ENCODE data around the gene ZMIZ1.

Gene ZMIZ1

DNA sequence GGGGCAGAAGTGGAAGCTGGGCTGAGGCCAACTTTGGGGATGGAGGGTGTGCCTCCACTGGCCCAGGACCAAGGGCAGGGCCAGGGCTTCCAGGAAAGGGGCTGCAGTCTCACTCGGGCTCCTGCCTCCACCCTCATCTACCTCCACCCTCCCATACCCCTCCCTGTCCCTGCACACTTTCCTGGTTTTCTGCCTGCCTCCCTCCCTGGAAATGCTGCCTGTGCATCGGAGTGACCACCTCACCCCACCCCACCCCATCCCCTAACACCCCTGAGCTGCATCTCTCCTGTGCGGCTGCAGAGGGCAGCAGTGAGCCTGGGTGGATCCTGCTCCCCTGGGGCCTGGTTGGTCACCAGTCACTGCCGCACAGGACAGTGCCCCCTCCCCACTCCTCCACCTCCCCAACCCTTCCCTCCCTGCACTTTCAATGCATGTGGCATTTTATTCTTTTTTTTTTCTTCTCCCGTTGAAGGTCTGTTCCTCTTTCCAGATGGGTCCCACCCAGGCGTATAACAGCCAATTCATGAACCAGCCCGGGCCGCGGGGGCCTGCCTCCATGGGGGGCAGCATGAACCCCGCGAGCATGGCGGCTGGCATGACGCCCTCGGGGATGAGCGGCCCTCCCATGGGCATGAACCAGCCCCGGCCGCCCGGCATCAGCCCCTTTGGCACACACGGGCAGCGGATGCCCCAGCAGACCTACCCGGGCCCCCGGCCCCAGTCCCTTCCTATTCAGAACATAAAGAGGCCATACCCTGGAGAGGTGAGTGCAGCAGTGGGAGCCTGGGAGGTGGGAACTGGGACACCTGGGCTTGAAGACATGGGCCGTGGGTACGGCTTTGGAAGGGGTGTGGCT is 224.4 kb downstream of the ZMIZ1 start:
- no peak overlapping the region for H3K4me3 ChIP-seq (ENCODE audit: low read depth in 1 of 5, low read length in 5 of 5)
- H3K36me3 ChIP-seq (ENCODE audit: control insufficient read depth in 5 of 5, insufficient read depth in 5 of 5, low read length in 5 of 5) = peaks cover 2 to 97% (median 90%) of the 10 kb centered on the region in 5 donors
- peak overlapping the region; percentile 37 for H3K27ac ChIP-seq (ENCODE audit: low read depth, low read length)
- H3K4me1 ChIP-seq (ENCODE audit: control insufficient read depth in 5 of 5, insufficient read depth in 5 of 5, low read length in 5 of 5) = peaks cover 5 to 38% (median 27%) of the 10 kb centered on the region in 5 donors
- no peaks in the 10 kb centered on the region for H3K27me3 ChIP-seq (ENCODE audit: control insufficient read depth in 5 of 5, insufficient read depth in 4 of 5, low read length in 5 of 5)
- no peaks in the 10 kb centered on the region for H3K9me3 ChIP-seq (ENCODE audit: control insufficient read depth in 5 of 5, low read length in 5 of 5)
- H3K9ac ChIP-seq (ENCODE audit: low read length in 5 of 5) = no peak overlapping the region

DNA sequence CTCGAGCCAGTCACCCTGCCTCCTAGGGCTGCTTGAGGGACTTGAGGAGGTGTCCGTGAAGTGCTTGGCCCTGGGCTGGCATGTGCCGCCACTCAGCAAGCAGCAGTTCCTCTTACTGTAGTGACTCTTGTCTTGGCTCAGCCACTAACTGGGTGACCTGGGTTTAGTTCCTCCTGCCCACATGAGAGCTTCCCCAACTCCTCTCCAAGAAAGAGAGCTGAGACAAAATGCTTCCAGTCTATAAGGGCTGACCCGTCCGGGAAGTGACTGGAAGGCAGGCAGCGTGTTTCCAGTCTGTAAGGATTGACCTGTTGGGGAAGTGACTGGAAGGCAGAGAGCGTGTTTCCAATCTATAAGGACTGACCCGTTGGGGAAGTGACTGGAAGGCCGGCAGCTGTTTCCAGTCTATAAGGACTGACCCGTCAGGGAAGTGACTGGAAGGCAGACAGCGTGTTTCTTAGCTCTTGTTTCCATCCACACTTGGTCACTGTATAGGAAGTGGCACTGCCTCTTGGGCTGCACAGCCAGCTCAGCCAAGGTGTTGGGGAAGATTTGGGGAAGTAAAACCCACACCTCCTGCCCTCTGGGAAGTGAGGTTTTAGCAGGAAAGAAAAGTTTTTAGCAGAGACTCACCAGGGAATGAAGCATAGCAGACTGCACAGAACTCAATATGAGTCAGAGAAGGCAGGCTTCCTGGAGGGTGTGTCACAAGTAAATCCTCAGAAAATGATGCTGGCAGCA is 225.2 kb downstream of the ZMIZ1 start:
- peak overlapping the region; percentile 37 for H3K27ac ChIP-seq (ENCODE audit: low read depth, low read length)
- H3K4me3 ChIP-seq (ENCODE audit: low read depth in 1 of 5, low read length in 5 of 5) = no peak overlapping the region
- no peaks in the 10 kb centered on the region for H3K9me3 ChIP-seq (ENCODE audit: control insufficient read depth in 5 of 5, low read length in 5 of 5)
- no peaks in the 10 kb centered on the region for H3K27me3 ChIP-seq (ENCODE audit: control insufficient read depth in 5 of 5, insufficient read depth in 4 of 5, low read length in 5 of 5)
- no peak overlapping the region for H3K9ac ChIP-seq (ENCODE audit: low read length in 5 of 5)
- peaks cover 3 to 35% (median 20%) of the 10 kb centered on the region in 5 donors for H3K4me1 ChIP-seq (ENCODE audit: control insufficient read depth in 5 of 5, insufficient read depth in 5 of 5, low read length in 5 of 5)
- H3K36me3 ChIP-seq (ENCODE audit: control insufficient read depth in 5 of 5, insufficient read depth in 5 of 5, low read length in 5 of 5) = peaks cover 2 to 97% (median 95%) of the 10 kb centered on the region in 5 donors

GRCh38 chr10:79295563-79295962 is 226.8 kb downstream of the ZMIZ1 start:
- Histone ChIP-seq H3K4me1 (ENCODE audit: control insufficient read depth in 5 of 5, insufficient read depth in 5 of 5, low read length in 5 of 5) (peaks cover 3 to 38% (median 22%) of the 10 kb centered on the region in 5 donors), H3K36me3 (ENCODE audit: control insufficient read depth in 5 of 5, insufficient read depth in 5 of 5, low read length in 5 of 5) (peaks cover 2 to 97% (median 95%) of the 10 kb centered on the region in 5 donors)

DNA sequence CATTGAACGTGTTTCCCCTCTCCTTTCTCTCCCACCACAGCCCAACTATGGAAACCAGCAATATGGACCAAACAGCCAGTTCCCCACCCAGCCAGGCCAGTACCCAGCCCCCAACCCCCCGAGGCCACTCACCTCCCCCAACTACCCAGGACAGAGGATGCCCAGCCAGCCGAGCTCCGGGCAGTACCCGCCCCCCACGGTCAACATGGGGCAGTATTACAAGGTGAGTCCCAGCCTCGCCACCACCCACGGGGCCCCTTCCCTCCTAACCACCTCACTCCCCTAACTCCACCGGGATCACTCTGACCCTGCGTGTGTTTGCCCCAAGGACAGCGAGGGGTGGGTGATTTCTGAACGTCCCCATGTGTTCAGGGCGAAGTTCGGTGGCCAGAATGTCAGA is 227.7 kb downstream of the ZMIZ1 start:
- no peaks in the 10 kb centered on the region for H3K27me3 ChIP-seq (ENCODE audit: control insufficient read depth in 5 of 5, insufficient read depth in 4 of 5, low read length in 5 of 5)
- H3K4me1 ChIP-seq (ENCODE audit: control insufficient read depth in 5 of 5, insufficient read depth in 5 of 5, low read length in 5 of 5) = peaks cover 3 to 38% (median 22%) of the 10 kb centered on the region in 5 donors
- no peak overlapping the region for H3K4me3 ChIP-seq (ENCODE audit: low read depth in 1 of 5, low read length in 5 of 5)
- H3K9me3 ChIP-seq (ENCODE audit: control insufficient read depth in 5 of 5, low read length in 5 of 5) = no peaks in the 10 kb centered on the region
- no peak overlapping the region for H3K27ac ChIP-seq (ENCODE audit: low read depth, low read length)
- no peak overlapping the region for H3K9ac ChIP-seq (ENCODE audit: low read length in 5 of 5)
- peaks cover 2 to 97% (median 95%) of the 10 kb centered on the region in 5 donors for H3K36me3 ChIP-seq (ENCODE audit: control insufficient read depth in 5 of 5, insufficient read depth in 5 of 5, low read length in 5 of 5)

More at GRCh38 chr10:79295563-79295962, 226.8 kb downstream of the ZMIZ1 start:
- Histone ChIP-seq H3K9me3 (ENCODE audit: control insufficient read depth in 5 of 5, low read length in 5 of 5) (no peaks in the 10 kb centered on the region), H3K9ac (ENCODE audit: low read length in 5 of 5) (no peak overlapping the region), H3K4me3 (ENCODE audit: low read depth in 1 of 5, low read length in 5 of 5) (no peak overlapping the region), H3K27me3 (ENCODE audit: control insufficient read depth in 5 of 5, insufficient read depth in 4 of 5, low read length in 5 of 5) (no peaks in the 10 kb centered on the region), H3K27ac (ENCODE audit: low read depth, low read length) (peak overlapping the region; percentile 30)

DNA sequence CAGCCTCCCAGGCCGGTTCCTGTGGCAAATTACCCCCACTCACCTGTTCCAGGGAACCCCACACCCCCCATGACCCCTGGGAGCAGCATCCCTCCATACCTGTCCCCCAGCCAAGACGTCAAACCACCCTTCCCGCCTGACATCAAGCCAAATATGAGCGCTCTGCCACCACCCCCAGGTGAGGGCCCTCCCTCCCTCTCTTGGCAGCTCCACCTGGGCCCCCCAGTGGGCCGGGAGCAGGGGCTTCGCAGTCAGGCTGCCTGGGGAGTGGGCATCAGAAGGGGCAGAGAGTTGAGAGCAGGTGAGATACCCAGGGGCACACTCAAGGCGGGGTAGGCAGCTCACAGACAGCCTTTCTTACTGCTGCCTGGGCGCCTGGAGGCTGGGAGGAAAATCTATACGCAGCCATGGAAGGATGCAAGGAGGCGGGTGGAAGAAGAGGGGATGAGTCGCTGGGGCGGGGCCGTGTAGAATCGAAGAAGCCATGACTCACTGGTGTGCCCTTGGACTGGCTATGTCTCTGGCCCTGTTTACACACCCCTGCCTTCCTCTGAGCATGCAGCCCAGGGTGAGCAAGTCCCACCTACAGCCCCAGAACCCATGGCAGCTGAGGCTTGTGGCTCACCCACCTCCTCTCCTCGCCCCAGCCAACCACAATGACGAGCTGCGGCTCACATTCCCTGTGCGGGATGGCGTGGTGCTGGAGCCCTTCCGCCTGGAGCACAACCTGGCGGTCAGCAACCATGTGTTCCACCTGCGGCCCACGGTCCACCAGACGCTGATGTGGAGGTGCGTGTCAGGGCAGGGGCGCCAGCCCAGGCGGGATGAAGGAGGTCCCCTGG is 229.9 kb downstream of the ZMIZ1 start:
- Histone ChIP-seq H3K4me1 (ENCODE audit: control insufficient read depth in 5 of 5, insufficient read depth in 5 of 5, low read length in 5 of 5) (peaks cover 0 to 22% (median 8%) of the 10 kb centered on the region in 5 donors), H3K9me3 (ENCODE audit: control insufficient read depth in 5 of 5, low read length in 5 of 5) (no peaks in the 10 kb centered on the region), H3K4me3 (ENCODE audit: low read depth in 1 of 5, low read length in 5 of 5) (no peak overlapping the region), H3K27me3 (ENCODE audit: control insufficient read depth in 5 of 5, insufficient read depth in 4 of 5, low read length in 5 of 5) (no peaks in the 10 kb centered on the region), H3K9ac (ENCODE audit: low read length in 5 of 5) (no peak overlapping the region), H3K27ac (ENCODE audit: low read depth, low read length) (no peak overlapping the region), H3K36me3 (ENCODE audit: control insufficient read depth in 5 of 5, insufficient read depth in 5 of 5, low read length in 5 of 5) (peaks cover 2 to 99% (median 95%) of the 10 kb centered on the region in 5 donors)

DNA sequence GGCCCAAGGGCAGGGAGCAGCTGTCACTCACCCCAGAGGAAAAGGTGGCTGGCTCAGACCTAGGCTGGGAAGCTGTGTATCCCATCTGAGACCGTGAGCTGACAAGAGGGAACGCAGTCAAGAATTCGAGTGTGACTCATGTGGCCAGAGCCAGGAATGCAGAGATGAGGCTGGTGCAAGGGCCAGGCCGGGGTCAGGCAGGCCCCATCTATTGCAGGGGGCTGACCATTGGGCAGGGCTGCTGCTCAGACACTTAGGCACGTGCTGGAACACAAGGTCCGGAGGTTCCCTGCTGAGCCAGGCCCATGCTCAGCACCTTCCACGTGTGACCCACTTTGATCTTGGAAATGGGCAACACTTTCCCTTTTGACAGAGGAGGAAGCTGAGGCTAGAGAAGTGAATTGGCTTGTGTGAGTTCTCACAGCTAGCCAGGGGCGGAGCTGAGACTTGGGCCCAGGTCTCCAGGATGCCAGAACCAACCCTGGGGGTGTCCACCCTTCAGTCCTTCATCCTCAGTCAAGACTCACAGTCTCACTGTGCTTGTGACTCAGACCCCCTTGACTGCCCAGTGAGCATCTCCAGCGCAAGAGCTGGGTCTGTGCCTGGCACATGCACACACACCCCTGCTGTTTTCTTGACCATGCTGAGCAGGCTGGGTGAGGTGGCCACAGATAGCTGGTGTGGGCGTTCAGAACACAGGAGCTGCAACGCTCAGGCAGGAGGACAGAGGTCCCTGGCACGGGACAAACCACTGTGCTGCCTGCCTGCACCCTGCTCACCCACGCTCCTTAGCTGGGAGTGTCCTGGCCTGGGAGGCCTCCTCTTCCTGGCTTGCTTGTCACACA is 230.9 kb downstream of the ZMIZ1 start:
- Histone ChIP-seq H3K4me3 (ENCODE audit: low read depth in 1 of 5, low read length in 5 of 5) (no peak overlapping the region), H3K27ac (ENCODE audit: low read depth, low read length) (no peak overlapping the region), H3K9me3 (ENCODE audit: control insufficient read depth in 5 of 5, low read length in 5 of 5) (no peaks in the 10 kb centered on the region), H3K27me3 (ENCODE audit: control insufficient read depth in 5 of 5, insufficient read depth in 4 of 5, low read length in 5 of 5) (no peaks in the 10 kb centered on the region), H3K4me1 (ENCODE audit: control insufficient read depth in 5 of 5, insufficient read depth in 5 of 5, low read length in 5 of 5) (peaks cover 0 to 16% (median 8%) of the 10 kb centered on the region in 5 donors), H3K9ac (ENCODE audit: low read length in 5 of 5) (no peak overlapping the region), H3K36me3 (ENCODE audit: control insufficient read depth in 5 of 5, insufficient read depth in 5 of 5, low read length in 5 of 5) (peaks cover 2 to 99% (median 95%) of the 10 kb centered on the region in 5 donors)

GRCh38 chr10:79300711-79301110 is 231.9 kb downstream of the ZMIZ1 start:
- Histone ChIP-seq H3K36me3 (ENCODE audit: control insufficient read depth in 5 of 5, insufficient read depth in 5 of 5, low read length in 5 of 5) (peaks cover 2 to 100% (median 96%) of the 10 kb centered on the region in 5 donors), H3K27ac (ENCODE audit: low read depth, low read length) (no peak overlapping the region), H3K9ac (ENCODE audit: low read length in 5 of 5) (no peak overlapping the region), H3K4me1 (ENCODE audit: control insufficient read depth in 5 of 5, insufficient read depth in 5 of 5, low read length in 5 of 5) (peaks cover 0 to 15% (median 3%) of the 10 kb centered on the region in 5 donors), H3K27me3 (ENCODE audit: control insufficient read depth in 5 of 5, insufficient read depth in 4 of 5, low read length in 5 of 5) (no peaks in the 10 kb centered on the region), H3K9me3 (ENCODE audit: control insufficient read depth in 5 of 5, low read length in 5 of 5) (no peaks in the 10 kb centered on the region), H3K4me3 (ENCODE audit: low read depth in 1 of 5, low read length in 5 of 5) (no peak overlapping the region)

DNA sequence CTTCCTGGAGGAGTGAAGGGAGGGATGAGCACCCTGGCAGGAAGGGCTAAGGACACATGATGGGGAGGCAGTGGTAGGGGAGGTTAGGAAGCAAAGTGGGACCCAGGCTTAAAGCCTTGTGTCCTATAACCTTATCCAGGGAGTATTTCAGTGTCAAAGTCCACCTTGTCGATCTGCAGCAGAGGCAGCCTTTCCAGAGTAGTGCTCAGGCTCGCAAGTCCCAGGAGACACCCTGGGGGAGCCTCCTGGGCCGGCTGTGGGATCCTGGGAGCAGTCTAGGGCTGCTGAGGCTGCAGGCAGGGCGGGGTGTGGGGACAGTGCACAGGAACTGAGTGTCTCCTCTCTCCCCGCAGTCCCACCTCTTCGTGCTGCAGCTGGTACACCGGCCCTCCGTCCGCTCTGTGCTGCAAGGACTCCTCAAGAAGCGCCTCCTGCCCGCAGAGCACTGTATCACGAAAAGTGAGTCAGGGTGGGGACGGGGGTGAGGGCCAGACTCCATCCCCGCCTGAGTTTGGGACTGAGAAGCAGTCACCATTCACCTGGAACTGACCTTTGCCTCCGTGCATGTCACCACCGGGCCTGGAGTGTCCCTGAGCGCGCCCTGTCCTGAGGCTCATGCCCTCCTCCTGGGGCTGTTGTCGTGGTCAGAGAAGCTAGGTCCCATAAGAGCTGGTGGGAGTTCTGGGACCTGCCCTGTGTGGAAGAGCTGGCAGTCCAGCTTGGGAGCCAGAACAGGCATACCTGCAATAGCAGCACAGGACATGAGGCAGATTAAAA is 233.2 kb downstream of the ZMIZ1 start:
- Histone ChIP-seq H3K36me3 (ENCODE audit: control insufficient read depth in 5 of 5, insufficient read depth in 5 of 5, low read length in 5 of 5) (peaks cover under 1 to 100% (median 96%) of the 10 kb centered on the region in 5 donors), H3K9me3 (ENCODE audit: control insufficient read depth in 5 of 5, low read length in 5 of 5) (no peaks in the 10 kb centered on the region), H3K9ac (ENCODE audit: low read length in 5 of 5) (no peak overlapping the region), H3K27me3 (ENCODE audit: control insufficient read depth in 5 of 5, insufficient read depth in 4 of 5, low read length in 5 of 5) (no peaks in the 10 kb centered on the region), H3K27ac (ENCODE audit: low read depth, low read length) (no peak overlapping the region), H3K4me3 (ENCODE audit: low read depth in 1 of 5, low read length in 5 of 5) (no peak overlapping the region), H3K4me1 (ENCODE audit: control insufficient read depth in 5 of 5, insufficient read depth in 5 of 5, low read length in 5 of 5) (peaks cover 0 to 11% (median 3%) of the 10 kb centered on the region in 5 donors)
